Dermis microvascular lymphatic vessel endothelial cell (primary cell): ENCODE data around the gene RDM1. TPM values are rescaled to one million over a fixed set of nuclear protein-coding genes. Genes with fewer than 3 reads are reported as not detected.
A peak's percentile ranks its signal among the peaks of the same experiment; 100 is the strongest.
"Not testable (repeated sequence)": the region's sequence is repeated elsewhere in the genome, so short reads cannot be mapped to it uniquely, and the experiment has no call there.

Experiments used
- DNase-seq, 2 donors: peaks; one replicate each; pipeline versions ENCODE4 v3.0.0 to v3.0.0-alpha.2; 2010; ENCODE audit warnings: low read depth in 2 of 2
- total RNA-seq: library from RNA; depleted of rRNA; stranded (reverse); fragments of >200 nt; gene quantifications from 2 replicates; pipeline ENCODE4 v1.2.1, GENCODE V29; 2014

The RDM1 gene
- total RNA-seq, 1 donor from 2014 or later = 0.13 TPM

DNA sequence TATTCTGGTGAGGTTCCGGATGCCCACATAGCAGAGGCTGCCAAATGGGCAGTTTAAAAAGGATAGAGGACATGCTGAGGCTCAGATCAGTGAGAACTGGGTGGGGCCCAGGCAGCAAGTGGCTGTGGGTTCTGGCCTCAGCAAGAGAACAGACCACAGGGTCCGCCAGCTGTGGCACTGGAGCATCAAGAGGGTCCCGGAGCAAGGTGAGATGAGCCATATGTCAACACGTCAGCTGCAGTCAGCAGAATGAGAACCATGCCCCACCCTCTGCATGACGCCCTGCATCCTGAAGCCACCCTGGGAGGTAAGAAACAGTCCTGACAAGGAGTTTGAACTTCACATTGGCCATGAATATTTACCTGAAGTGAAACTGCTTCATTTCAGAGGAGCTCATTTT is 30.3 kb downstream of the RDM1 start:
- DNase-seq = no peak

- DNase-seq = peak in 1 of 2 donors; percentile 31
Measured at GRCh38 chr17:35898283-35899070, 32.1 kb downstream of the RDM1 start.

DNA sequence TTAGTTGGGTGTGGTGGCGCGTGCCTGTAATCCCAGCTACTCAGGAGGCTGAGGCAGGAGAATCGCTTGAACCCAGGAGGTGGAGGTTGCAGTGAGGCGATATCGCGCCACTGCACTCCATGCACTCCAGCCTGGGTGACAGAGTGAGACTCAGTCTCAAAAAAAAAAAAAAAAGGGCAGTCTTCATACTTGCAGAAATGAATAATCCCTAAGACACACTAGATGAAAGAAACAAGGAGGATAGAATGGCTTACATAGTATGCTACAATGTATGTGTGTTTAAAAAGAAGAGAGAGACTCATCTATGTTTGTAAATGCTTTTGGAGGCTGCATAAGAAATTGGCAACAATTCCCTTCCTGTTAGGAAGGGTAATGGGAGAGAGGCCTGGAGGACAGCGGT is 32.8 kb downstream of the RDM1 start:
- DNase-seq = not testable (repeated sequence)

DNA sequence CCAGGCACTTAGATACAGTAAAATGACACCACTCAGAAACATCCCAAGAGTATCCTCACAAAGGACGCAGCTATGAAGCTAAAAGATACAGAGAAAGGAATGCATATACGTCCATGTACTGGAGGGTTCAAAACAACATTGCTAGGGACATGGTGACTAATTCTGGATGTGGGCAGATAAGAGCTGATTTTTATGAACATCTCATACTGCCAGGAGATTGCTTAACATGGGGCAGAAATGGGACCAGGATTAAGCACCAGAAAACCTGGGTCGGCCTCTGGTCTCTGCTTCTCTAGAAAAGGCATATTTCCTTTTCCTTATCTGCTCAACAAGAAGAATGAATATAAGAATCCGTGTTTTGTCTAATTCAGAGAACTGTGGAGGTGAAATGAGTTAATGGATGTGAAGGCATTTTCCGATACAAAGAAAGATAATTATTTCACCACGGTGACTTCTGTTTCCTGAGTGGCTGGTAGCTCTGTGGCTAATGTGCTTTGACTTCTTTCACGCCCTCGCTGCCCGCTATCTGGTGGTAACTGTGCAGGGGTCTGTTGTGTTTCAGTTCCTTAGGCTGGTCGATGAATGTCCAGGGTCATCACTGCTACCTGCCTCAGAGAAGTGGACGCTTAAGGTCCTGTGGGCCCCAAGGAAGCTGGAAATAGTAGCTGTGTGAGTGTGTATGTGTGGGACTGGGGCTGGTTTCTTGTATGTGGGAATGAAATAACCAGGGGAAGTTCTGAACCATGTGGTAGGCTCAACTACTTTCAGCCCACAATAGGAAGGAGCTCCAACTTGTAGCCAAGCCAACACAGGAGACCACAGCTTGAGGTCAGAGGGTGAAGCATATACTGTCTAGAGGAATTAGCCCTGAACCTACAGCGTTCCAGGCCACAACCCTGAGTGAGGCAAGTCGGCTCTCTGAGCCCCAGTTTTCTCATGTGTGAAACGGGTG is 34.7 kb downstream of the RDM1 start:
- no peak for DNase-seq

DNA sequence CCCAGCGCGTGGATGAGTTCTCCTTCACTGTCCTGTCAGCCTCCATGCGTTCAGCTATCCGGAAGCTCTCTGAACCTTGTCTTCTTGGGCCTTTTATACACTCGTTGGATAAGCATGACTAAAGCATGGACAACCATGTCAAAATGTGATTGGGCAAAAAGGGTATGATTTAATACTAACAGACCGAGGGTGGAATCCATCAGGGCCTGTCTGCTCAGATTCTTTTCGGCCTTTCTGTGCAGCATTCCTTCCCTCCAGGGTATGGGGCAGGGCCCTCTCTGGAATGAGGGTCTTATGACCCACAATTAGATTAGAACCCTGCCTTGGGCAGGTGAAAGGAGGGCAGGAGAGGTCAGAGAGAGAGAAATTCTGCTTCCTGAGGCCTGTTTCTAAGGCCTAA is 36.4 kb downstream of the RDM1 start:
- DNase-seq = no peak

GRCh38 chr17:35893751-35894150 is 36.8 kb downstream of the RDM1 start:
- no peak for DNase-seq

DNA sequence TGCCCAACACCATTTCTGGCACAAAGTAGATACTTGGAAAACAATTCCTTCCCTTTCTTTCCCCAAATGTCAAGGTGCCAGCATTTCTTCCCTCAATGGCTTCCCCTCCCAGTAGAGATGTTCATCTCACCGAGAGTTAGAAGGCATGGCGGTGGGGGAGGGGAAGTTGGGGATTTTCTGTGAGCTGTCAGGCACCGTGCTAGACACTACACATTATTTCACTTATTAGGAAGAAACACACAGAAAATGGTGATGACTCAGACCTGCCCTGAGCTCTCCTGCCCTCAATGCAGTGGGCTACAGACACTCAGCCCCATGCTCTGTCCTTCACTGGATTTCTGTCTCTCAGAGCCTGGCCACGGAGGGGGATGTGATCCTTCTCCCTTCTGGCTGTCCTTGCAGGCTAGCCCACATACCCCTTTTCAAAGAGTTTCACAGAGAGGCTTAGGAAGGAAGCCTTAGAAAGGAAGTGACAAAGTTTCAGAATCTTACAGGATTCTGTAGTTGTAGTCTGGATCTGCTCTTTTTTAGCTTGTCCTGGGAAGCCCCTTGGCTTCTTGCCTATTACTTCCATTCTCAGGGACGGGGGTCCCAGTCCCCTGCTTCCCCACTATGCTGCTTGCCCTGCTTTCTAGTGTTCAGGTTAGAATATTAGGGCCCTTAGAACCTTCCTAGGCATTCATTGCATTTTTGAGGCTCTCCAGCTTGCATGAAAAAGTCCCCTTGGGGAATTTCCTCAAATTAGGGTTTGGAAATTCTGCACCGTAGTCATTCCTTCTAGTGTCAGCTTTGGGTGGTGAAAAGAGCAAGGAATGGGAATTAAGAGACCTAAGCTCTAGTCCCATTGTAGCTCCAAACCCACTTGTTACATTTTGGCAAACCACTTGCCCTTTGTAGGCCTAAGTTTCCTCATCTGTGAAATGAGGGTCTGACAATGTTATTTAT is 38.2 kb downstream of the RDM1 start:
- peak in 1 of 2 donors; percentile 30 for DNase-seq

DNA sequence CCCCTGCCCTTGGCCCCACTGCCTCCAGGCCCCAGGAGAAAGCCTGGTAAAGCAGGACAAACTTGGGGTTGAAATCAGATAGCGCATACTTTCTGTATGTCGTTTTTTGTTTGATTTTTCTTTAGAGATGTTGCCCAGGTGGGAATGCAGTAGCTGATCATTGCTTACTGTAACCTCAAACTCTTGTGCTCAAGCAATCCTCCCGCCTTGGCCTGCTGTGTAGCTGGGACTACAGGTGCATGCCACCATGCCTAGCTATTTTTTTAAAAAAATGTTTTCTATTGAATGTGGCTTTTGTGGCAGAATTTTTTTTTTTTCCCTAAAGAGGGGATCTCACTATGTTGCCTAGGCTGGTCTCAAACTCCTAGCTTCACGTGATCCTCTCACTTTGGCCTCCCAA is 39.3 kb downstream of the RDM1 start:
- DNase-seq = no peak

DNA sequence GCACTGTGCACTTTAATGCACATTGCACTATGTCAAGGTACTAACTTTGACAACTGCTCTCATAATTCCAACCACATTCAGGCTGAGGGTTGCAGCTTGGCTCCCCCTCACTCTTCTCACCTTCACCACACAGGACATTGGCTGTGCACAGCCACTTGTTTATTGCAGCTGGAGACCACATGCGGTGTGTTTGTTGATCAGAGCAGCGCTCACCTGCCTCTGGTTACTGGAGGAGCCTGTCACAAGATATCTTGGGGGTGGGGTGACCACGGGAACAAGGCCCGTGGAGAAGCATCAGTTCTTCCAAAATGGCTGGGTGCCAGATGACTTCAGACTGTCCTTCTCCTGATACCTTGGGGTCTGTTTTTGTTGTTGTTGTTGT is 39.8 kb downstream of the RDM1 start:
- no peak for DNase-seq

DNA sequence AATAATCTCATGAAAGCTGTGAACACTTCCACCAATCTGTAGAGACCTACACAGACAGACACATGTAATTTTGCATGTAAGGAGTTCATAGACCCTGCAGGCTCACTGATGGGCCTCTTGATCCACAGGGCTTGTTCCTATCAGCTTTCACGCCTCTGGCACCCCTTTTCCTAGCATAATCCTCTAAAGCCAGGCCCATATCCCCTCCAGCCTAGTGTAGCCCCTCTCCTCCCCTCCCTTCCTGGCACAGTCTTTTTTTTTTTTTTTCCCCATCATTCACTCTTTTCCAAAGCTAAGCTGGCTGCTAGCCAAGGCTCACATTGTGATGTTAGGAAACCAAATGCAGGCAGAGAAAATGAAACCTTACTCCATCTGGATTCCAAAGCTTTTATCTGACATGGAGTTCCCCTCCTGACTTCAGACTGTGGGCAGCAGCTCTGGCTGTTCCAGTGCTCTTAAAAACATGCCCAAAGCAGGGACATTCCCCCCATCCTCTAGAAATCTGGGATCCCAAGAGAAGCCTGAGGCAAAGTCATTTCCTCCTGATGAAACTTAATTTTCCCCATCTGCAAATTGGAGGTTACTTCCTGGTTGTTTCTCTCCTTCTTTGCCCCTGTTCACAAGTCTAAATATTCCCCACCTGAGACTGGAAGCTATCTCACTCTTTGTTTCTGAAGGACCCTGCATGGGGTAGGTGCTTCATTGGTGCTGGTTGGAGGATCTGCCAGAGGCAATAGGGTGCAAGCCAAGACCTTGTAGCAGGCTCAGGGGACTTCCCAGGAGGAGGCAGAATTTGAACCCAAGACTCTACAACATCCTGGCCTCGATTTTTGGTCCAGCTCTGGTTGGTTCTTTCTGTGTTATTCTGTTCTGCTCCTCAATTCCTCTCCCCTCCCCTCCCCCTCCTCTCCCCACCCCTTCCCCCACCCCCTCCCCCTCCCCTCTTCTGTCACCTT is 40.5 kb downstream of the RDM1 start:
- peak; percentile 70 to 81 for DNase-seq

DNA sequence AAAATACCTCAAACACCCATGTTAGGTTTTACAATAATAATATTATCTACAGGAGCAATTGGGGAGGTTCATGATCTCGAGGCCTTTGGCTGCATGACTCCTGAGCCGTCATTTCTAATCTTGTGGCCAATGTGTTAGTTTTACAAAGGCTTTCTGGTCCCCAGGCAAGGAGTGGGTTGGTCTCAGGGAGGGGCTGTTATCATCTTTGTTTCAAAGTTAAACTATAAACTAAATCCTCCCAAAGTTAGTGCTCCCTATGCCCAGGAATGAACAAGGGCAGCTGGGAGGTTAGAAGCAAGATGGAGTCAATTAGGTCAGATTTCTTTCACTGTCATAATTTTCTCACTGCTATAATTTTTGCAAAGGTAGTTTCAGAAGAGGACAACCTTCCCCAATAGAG is 41.3 kb downstream of the RDM1 start:
- no peak for DNase-seq

GRCh38 chr17:35879773-35880654 is 50.6 kb downstream of the RDM1 start, which contains the start of gene CCL5:
Gene CCL5, minus strand, starts transcription at chr17:35880360.
- DNase-seq = peak; percentile 73 to 93

DNA sequence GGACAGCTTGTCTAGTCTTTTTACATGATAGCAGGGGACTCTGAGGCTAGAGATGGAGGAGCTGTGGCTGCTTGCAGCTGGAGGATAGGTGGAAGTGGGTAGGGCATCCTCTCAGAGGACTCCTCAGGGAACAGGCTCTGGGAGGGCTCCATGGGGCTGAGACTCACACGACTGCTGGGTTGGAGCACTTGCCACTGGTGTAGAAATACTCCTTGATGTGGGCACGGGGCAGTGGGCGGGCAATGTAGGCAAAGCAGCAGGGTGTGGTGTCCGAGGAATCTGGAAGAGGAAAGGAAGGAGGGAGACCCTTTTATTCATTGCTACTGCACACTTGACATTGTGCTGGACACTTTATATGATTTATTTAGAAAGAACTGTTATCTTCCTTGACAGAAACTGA is 52.2 kb downstream of the RDM1 start:
- DNase-seq = no peak

- DNase-seq = no peak
Measured at GRCh38 chr17:35877345-35878029, 53.1 kb downstream of the RDM1 start.

DNA sequence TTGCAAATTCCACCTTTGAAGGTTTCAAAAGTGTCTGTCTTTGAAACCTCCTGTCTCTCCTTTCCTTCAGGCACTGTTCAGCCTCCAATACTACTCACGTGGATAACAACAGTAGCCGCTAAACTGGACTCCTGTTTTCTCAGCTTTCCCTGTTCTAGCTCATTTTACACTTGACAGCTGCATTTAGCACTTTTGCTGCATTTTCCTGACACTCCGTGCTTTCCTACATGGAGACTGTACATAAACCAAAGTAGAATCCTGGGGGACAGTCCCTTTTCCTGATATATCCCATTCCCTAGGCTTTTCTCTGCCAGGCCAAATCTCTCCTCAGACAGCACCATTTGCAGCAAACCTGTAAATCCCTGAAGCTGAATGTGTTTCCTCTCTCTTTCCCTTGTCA is 54.0 kb downstream of the RDM1 start:
- DNase-seq = no peak

DNA sequence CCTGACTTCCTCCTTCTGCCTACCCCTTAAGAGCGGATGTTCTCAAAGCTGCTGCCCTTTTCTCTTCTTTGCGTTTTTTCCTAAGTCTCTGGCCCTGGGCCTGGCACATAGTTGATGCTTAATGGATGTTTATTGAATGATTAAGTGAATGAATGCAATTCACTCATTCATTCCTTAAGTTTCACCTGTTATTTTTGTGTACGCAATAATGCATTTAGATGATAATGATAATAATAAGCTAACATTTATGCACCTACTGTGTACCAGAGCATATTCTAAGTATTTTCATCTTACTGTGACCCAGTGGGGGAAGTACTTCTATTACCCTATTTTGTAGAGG is 54.8 kb downstream of the RDM1 start:
- DNase-seq = peak in 1 of 2 donors; percentile 13

GRCh38 chr17:35875072-35875799 is 55.3 kb downstream of the RDM1 start:
- peak in 1 of 2 donors; percentile 51 for DNase-seq
